Fibroblast of lung (primary cell): ENCODE data around the gene STXBP5L.

ENCODE experiments used
- EZH2 ChIP-seq: IDR thresholded peaks from 2 replicates; pipeline ENCODE4 v1.5.1; 2012; ENCODE audit warnings: low read length, control low read depth, mild to moderate bottlenecking; ENCODE audit errors: missing control alignments
- TF ChIP-seq, protein P1 (sequence below), 2 donors: IDR thresholded peaks in 1 of 2; conservative IDR thresholded peaks in 1 of 2; 1 replicate in 1 of 2; 2 replicates in 1 of 2; pipeline ENCODE4 v1.5.1; 2011 to 2012; ENCODE audit warnings: low read length in 2 of 2, control low read depth in 1 of 2, inconsistent platforms in 1 of 2, low read depth in 1 of 2, mild to moderate bottlenecking in 1 of 2

DNA sequence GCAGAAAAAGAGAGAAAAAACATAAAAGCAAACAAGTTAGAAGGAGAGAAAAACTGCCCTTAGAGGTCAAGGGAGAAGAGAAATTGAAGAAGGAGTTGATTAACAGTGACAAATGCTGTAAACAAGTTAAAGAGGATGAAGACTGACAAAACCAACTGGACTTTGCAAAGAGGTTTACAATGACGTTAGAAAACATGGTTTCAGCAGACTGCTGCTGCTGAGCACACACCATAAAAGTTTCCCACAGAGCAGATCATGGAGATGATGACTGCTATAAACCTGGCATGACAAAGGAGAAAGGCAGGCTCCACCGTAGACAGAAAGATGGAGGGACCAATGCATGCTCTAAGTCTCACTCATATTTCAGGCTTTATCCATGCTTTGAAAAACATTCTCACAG is 559.1 kb downstream of the STXBP5L start:
- TF ChIP-seq, protein P1, sequence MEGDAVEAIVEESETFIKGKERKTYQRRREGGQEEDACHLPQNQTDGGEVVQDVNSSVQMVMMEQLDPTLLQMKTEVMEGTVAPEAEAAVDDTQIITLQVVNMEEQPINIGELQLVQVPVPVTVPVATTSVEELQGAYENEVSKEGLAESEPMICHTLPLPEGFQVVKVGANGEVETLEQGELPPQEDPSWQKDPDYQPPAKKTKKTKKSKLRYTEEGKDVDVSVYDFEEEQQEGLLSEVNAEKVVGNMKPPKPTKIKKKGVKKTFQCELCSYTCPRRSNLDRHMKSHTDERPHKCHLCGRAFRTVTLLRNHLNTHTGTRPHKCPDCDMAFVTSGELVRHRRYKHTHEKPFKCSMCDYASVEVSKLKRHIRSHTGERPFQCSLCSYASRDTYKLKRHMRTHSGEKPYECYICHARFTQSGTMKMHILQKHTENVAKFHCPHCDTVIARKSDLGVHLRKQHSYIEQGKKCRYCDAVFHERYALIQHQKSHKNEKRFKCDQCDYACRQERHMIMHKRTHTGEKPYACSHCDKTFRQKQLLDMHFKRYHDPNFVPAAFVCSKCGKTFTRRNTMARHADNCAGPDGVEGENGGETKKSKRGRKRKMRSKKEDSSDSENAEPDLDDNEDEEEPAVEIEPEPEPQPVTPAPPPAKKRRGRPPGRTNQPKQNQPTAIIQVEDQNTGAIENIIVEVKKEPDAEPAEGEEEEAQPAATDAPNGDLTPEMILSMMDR (conservative IDR thresholded peaks at IDR 0.05 in 1 of 2, IDR thresholded peaks at IDR 0.05 in 1 of 2; ENCODE audit: low read depth in 1 of 2, low read length in 2 of 2) = no peak
- no peak for TF ChIP-seq EZH2
